Endodermal cell (in vitro differentiated cells): ENCODE data around the gene HIGD1A. TPM values are rescaled to one million over a fixed set of nuclear protein-coding genes. Genes with fewer than 3 reads are reported as not detected.

Experiments used
- DNase-seq: peaks from one replicate; pipeline ENCODE4 v3.0.0-alpha.2; 2017
- H3K27ac ChIP-seq: 2 replicates; pipeline ENCODE4 v1.5.1; 2013; ENCODE audit warnings: mild to moderate bottlenecking, low read depth, low read length, moderate library complexity
- H3K27me3 ChIP-seq: 2 replicates; pipeline ENCODE4 v1.6.1; 2013; ENCODE audit warnings: mild to moderate bottlenecking, low read length, moderate library complexity; ENCODE audit not compliant: insufficient read depth, control insufficient read depth, poor library complexity, severe bottlenecking
- H3K36me3 ChIP-seq: 2 replicates; pipeline ENCODE4 v1.7.0; 2013; ENCODE audit warnings: mild to moderate bottlenecking, low read length, moderate library complexity; ENCODE audit not compliant: control insufficient read depth, insufficient read depth
- H3K4me1 ChIP-seq: one replicate; pipeline ENCODE4 v1.7.0; 2013; ENCODE audit warnings: low read length; ENCODE audit not compliant: control insufficient read depth, insufficient read depth
- H3K4me3 ChIP-seq: 2 replicates; pipeline ENCODE4 v1.5.1; 2013; ENCODE audit warnings: mild to moderate bottlenecking, low read length, moderate library complexity
- H3K9ac ChIP-seq: 2 replicates; pipeline ENCODE4 v1.6.1; 2013; ENCODE audit warnings: mild to moderate bottlenecking, low read length, moderate library complexity; ENCODE audit not compliant: poor library complexity, severe bottlenecking; ENCODE audit errors: extremely low read depth
- H3K9me3 ChIP-seq: 2 replicates; pipeline ENCODE4 v1.6.1; 2013; ENCODE audit warnings: mild to moderate bottlenecking, low read length, moderate library complexity; ENCODE audit not compliant: control insufficient read depth
- H3K27ac Mint-ChIP-seq: 2 replicates; pipeline ENCODE4 v1.8.0; 2020; ENCODE audit warnings: mixed read lengths
- H3K27me3 Mint-ChIP-seq: 2 replicates; pipeline ENCODE4 v1.8.0; 2021; ENCODE audit warnings: mild to moderate bottlenecking, mixed read lengths; ENCODE audit not compliant: insufficient read depth
- H3K36me3 Mint-ChIP-seq: 2 replicates; pipeline ENCODE4 v1.8.0; 2020; ENCODE audit warnings: low read depth, mixed read lengths
- H3K4me1 Mint-ChIP-seq: 2 replicates; pipeline ENCODE4 v1.8.0; 2020; ENCODE audit warnings: mixed read lengths
- H3K4me3 Mint-ChIP-seq: 2 replicates; pipeline ENCODE4 v1.8.0; 2020; ENCODE audit warnings: mild to moderate bottlenecking, moderate library complexity, mixed read lengths
- H3K9me3 Mint-ChIP-seq: 2 replicates; pipeline ENCODE4 v1.8.0; 2020; ENCODE audit warnings: mild to moderate bottlenecking, mixed read lengths
- CTCF ChIP-seq: fragments of 200-600 bp; sonication (generic); conservative IDR thresholded peaks from 2 replicates; pipeline ENCODE4 v1.5.0; 2021; ENCODE audit warnings: antibody characterized with exemption, mild to moderate bottlenecking
- WGBS, 2 experiments: methylation state at CpG; one replicate each; pipeline versions ENCODE4 v1.1.5 to v1.1.7; 2013; ENCODE audit warnings: missing lambda C conversion rate in 2 of 2, mixed read lengths in 1 of 2; ENCODE audit not compliant: insufficient coverage in 1 of 2, insufficient read length in 1 of 2; 5-methylcytosine and 5-hydroxymethylcytosine counted together
- total RNA-seq, 2 donors: library from RNA; stranded (reverse); fragmentation: NEBNext Ultra II Directional in 1 of 2; extraction: Animal tissue kit (Norgen Biotek cat#: 25700) in 1 of 2; gene quantifications; 2 replicates in 1 of 2; 3 replicates in 1 of 2; pipeline ENCODE4 v1.2.1, GENCODE V29; 2021

The HIGD1A gene
- total RNA-seq, 2 donors from 2014 or later, result 116 to 121 TPM

DNA sequence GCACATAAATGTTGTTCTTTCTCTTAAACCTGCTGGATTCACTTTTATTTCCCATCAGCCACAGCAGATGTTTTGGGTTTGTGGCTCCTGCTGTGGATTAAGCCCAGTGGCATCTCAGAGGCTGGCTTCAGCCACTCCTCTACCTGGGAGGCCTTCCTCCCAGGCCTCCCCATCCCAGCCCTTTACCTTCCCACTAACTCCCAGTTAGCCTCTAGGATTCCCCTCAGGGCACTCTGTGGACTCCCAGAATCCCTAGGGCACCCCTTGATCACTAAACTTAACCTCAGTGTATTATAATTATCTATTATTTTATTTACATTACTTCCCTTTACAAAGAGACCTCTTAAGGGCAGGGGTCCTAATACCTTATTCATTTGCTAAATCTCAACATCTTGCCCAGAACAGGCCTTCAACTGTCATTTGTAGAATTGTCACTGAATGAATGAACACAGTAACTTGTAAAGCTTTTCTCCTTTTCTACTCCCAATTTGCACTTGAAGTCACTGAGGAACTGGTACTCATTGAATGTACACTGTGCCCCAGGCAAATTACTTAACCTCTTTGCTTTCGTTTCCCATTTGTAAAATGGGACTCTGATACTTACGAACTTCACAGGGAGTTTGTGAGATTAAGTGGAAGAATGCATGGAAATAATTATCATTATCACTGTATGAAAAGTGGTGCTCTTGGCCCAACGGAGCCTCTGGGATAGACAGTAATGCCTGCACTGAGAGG, 39.6 kb downstream of the HIGD1A start:
- H3K27ac ChIP-seq, result no peak overlapping the region
- WGBS, 2 experiments, result 78 to 95% methylated on average over 1 to 3 of the region's 3 CpGs
- no peak overlapping the region for H3K4me3 ChIP-seq
- H3K9ac ChIP-seq, result no peak overlapping the region
- DNase-seq, result no peak
- no peak overlapping the region for H3K27ac Mint-ChIP-seq
- no peak overlapping the region for H3K4me3 Mint-ChIP-seq
- peaks cover 11% of the 10 kb centered on the region for H3K9me3 ChIP-seq
- peaks cover 4% of the 10 kb centered on the region for H3K9me3 Mint-ChIP-seq
- no peaks in the 10 kb centered on the region for H3K4me1 ChIP-seq
- no peaks in the 10 kb centered on the region for H3K36me3 ChIP-seq
- no peaks in the 10 kb centered on the region for H3K27me3 ChIP-seq
- H3K27me3 Mint-ChIP-seq, result no peaks in the 10 kb centered on the region
- TF ChIP-seq CTCF, result no peak
- no peaks in the 10 kb centered on the region for H3K36me3 Mint-ChIP-seq
- no peaks in the 10 kb centered on the region for H3K4me1 Mint-ChIP-seq

DNA sequence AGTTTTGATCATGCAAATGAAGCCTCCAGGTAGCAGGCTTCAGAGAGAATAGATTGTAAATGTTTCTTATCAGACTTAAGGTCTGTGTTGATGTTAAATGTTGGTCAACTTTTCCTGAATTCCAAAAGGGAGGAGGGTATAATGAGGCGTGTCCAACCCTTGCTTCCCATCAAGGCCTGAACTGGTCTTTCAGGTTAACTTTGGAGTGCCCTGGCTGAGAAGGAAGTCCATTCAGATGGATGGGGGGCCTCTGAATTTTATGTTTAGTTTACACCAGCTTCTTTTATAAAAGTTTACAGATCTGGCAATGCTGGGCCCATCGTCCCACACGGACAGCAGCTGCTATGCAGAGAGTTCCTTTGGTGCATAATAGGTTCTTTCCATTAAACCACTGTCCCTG, 40.2 kb downstream of the HIGD1A start:
- Mint-ChIP-seq H3K4me3 (no peak overlapping the region), H3K4me1 (no peaks in the 10 kb centered on the region), H3K27ac (no peak overlapping the region), H3K36me3 (no peaks in the 10 kb centered on the region), H3K27me3 (peaks cover 2% of the 10 kb centered on the region), H3K9me3 (peaks cover 3% of the 10 kb centered on the region)
- Histone ChIP-seq H3K4me1 (no peaks in the 10 kb centered on the region), H3K36me3 (no peaks in the 10 kb centered on the region), H3K27me3 (no peaks in the 10 kb centered on the region), H3K9ac (no peak overlapping the region), H3K9me3 (peaks cover 11% of the 10 kb centered on the region), H3K4me3 (no peak overlapping the region), H3K27ac (no peak overlapping the region)
- TF ChIP-seq CTCF, result no peak
- no peak for DNase-seq
- WGBS, 2 experiments, result 89 to 93% methylated on average over 2 to 3 of the region's 3 CpGs

DNA sequence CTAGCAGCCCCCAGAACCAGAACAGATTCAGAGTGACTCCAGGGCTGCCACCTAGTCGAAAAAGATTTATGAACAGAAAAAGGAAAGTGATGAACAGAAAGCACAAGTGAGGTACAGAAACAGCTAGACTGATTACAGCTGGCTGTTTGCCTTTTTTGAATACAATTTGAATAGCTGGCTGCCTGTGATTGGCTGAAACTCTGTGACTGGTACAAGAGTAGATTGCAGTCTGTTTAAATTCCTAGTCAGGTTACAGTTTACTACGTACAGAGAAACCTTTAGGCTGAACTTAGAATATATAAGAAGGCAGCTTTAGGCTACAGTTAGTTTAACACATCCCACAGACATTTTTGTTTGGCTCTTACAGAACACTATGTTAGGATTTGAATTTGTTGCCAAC, 41.3 kb downstream of the HIGD1A start:
- TF ChIP-seq CTCF, result no peak
- peaks cover 11% of the 10 kb centered on the region for H3K9me3 ChIP-seq
- Mint-ChIP-seq H3K4me1 (no peaks in the 10 kb centered on the region), H3K4me3 (no peak overlapping the region), H3K27me3 (peaks cover 10% of the 10 kb centered on the region), H3K27ac (no peak overlapping the region), H3K36me3 (no peaks in the 10 kb centered on the region), H3K9me3 (no peaks in the 10 kb centered on the region)
- WGBS, 2 experiments, result 83 to 100% methylated on average over 2 of the region's 2 CpGs
- H3K4me1 ChIP-seq, result no peaks in the 10 kb centered on the region
- H3K4me3 ChIP-seq, result no peak overlapping the region
- DNase-seq, result no peak
- H3K27ac ChIP-seq, result no peak overlapping the region
- H3K36me3 ChIP-seq, result no peaks in the 10 kb centered on the region
- H3K27me3 ChIP-seq, result no peaks in the 10 kb centered on the region
- no peak overlapping the region for H3K9ac ChIP-seq
